Esophagus muscularis mucosa (tissue), 4 donors: Measurements from ENCODE around the gene SAMD4A.

ENCODE experiments used
- EP300 ChIP-seq: sonication (generic); formaldehyde crosslinking; IDR thresholded peaks from one replicate; pipeline ENCODE4 v1.6.1; 2017; ENCODE audit warnings: antibody characterized with exemption
- POLR2A ChIP-seq: fragments of 450-650 bp; IDR thresholded peaks from one replicate; pipeline ENCODE4 v1.6.1; 2017; ENCODE audit warnings: antibody characterized with exemption, moderate library complexity, mild to moderate bottlenecking, low read depth
- POLR2AphosphoS5 ChIP-seq, 2 donors: sonication (generic); formaldehyde crosslinking; IDR thresholded peaks; one replicate each; pipeline ENCODE4 v1.6.1; 2017; ENCODE audit warnings: antibody characterized with exemption in 2 of 2
- TF ChIP-seq, protein P1 (sequence below), 3 experiments: fragments of 200-600 bp in 2 of 3; fragments of 450-650 bp in 1 of 3; sonication (generic) in 2 of 3; IDR thresholded peaks; one replicate each; pipeline ENCODE4 v1.5.1; 2017 to 2019; ENCODE audit warnings: antibody characterized with exemption in 3 of 3, mild to moderate bottlenecking in 2 of 3, moderate library complexity in 1 of 3

DNA sequence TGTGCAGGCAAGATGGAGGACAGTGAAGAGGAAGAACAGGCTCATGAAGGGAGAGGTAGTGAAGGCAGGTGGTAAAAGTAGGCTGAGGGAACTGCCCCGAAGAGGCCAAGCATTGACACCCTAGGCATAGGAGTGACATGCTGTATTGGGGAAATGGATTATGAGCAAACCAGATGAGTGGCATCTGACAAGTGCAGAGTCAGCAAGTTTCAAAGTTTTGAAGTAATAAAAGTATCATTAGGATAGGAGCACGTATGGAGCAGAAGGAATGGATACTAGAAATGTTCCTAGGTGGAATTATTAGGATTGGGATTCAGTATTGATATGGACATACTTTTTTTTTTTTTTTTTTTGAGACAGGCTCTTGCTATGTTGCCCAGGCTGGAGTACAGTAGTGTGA lies 139.8 kb downstream of the SAMD4A start:
- TF ChIP-seq, protein P1, sequence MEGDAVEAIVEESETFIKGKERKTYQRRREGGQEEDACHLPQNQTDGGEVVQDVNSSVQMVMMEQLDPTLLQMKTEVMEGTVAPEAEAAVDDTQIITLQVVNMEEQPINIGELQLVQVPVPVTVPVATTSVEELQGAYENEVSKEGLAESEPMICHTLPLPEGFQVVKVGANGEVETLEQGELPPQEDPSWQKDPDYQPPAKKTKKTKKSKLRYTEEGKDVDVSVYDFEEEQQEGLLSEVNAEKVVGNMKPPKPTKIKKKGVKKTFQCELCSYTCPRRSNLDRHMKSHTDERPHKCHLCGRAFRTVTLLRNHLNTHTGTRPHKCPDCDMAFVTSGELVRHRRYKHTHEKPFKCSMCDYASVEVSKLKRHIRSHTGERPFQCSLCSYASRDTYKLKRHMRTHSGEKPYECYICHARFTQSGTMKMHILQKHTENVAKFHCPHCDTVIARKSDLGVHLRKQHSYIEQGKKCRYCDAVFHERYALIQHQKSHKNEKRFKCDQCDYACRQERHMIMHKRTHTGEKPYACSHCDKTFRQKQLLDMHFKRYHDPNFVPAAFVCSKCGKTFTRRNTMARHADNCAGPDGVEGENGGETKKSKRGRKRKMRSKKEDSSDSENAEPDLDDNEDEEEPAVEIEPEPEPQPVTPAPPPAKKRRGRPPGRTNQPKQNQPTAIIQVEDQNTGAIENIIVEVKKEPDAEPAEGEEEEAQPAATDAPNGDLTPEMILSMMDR (IDR thresholded peaks at IDR 0.05): no peak
- no peak for TF ChIP-seq POLR2AphosphoS5 (IDR thresholded peaks at IDR 0.05)
- TF ChIP-seq POLR2A: no peak
- TF ChIP-seq EP300: no peak
